ENCODE measurements around the gene OSER1. TPM values are rescaled to one million over a fixed set of nuclear protein-coding genes. Genes with fewer than 3 reads are reported as not detected.
"Not testable (repeated sequence)": the region's sequence is repeated elsewhere in the genome, so short reads cannot be mapped to it uniquely, and the experiment has no call there.

The OSER1 gene
- total and polyA plus RNA-seq, 2 donors = 32.7 to 35.8 TPM

- WGBS = 97% methylated on average over 2 of the region's 2 CpGs
- DNase-seq (ENCODE audit: extremely low spot score) = no peak
- Histone ChIP-seq H3K27ac (ENCODE audit: low read depth) (no peak overlapping the region), H3K4me3 (ENCODE audit: low read depth, low read length) (no peak overlapping the region), H3K4me1 (ENCODE audit: insufficient read depth) (no peaks in the 10 kb centered on the region), H3K36me3 (ENCODE audit: insufficient read depth) (no peaks in the 10 kb centered on the region)
Measured at GRCh38 chr20:44235702-44236101, 25.1 kb upstream of the OSER1 start.

GRCh38 chr20:44234566-44235317 lies 24.2 kb upstream of the OSER1 start:
- Histone ChIP-seq H3K4me1 (ENCODE audit: insufficient read depth) (no peaks in the 10 kb centered on the region), H3K27ac (ENCODE audit: low read depth) (no peak overlapping the region), H3K36me3 (ENCODE audit: insufficient read depth) (no peaks in the 10 kb centered on the region), H3K4me3 (ENCODE audit: low read depth, low read length) (no peak overlapping the region)
- WGBS = 85% methylated on average over 14 of the region's 14 CpGs
- DNase-seq (ENCODE audit: extremely low spot score) = no peak

- Histone ChIP-seq H3K4me1 (ENCODE audit: insufficient read depth) (no peaks in the 10 kb centered on the region), H3K36me3 (ENCODE audit: insufficient read depth) (no peaks in the 10 kb centered on the region), H3K4me3 (ENCODE audit: low read depth, low read length) (no peak overlapping the region), H3K27ac (ENCODE audit: low read depth) (no peak overlapping the region)
- DNase-seq (ENCODE audit: extremely low spot score) = no peak
- 89% methylated on average over 6 of the region's 6 CpGs for WGBS
Measured at GRCh38 chr20:44233436-44234016, 23.0 kb upstream of the OSER1 start.

GRCh38 chr20:44232469-44232856 lies 21.9 kb upstream of the OSER1 start:
- H3K36me3 ChIP-seq (ENCODE audit: insufficient read depth); H3K27ac ChIP-seq (ENCODE audit: low read depth); H3K4me3 ChIP-seq (ENCODE audit: low read depth, low read length); DNase-seq (ENCODE audit: extremely low spot score); H3K4me1 ChIP-seq (ENCODE audit: insufficient read depth): not testable (repeated sequence)
- 83% methylated on average over 4 of the region's 4 CpGs for WGBS

- Histone ChIP-seq H3K4me1 (ENCODE audit: insufficient read depth) (no peaks in the 10 kb centered on the region), H3K27ac (ENCODE audit: low read depth) (no peak overlapping the region), H3K36me3 (ENCODE audit: insufficient read depth) (no peaks in the 10 kb centered on the region), H3K4me3 (ENCODE audit: low read depth, low read length) (no peak overlapping the region)
- 66% methylated on average over 10 of the region's 10 CpGs for WGBS
- DNase-seq (ENCODE audit: extremely low spot score) = no peak
Measured at GRCh38 chr20:44231713-44232468, 21.3 kb upstream of the OSER1 start.

GRCh38 chr20:44231193-44231592 lies 20.6 kb upstream of the OSER1 start:
- no peak overlapping the region for H3K27ac ChIP-seq (ENCODE audit: low read depth)
- 79% methylated on average over 7 of the region's 7 CpGs for WGBS
- no peak for DNase-seq (ENCODE audit: extremely low spot score)
- no peak overlapping the region for H3K4me3 ChIP-seq (ENCODE audit: low read depth, low read length)
- no peaks in the 10 kb centered on the region for H3K36me3 ChIP-seq (ENCODE audit: insufficient read depth)
- H3K4me1 ChIP-seq (ENCODE audit: insufficient read depth) = no peaks in the 10 kb centered on the region

GRCh38 chr20:44228465-44229258 lies 18.1 kb upstream of the OSER1 start:
- H3K27ac ChIP-seq (ENCODE audit: low read depth) = no peak overlapping the region
- H3K4me3 ChIP-seq (ENCODE audit: low read depth, low read length) = no peak overlapping the region
- DNase-seq (ENCODE audit: extremely low spot score) = no peak
- H3K36me3 ChIP-seq (ENCODE audit: insufficient read depth) = no peaks in the 10 kb centered on the region
- 70% methylated on average over 17 of the region's 17 CpGs for WGBS
- no peaks in the 10 kb centered on the region for H3K4me1 ChIP-seq (ENCODE audit: insufficient read depth)

- no peak overlapping the region for H3K27ac ChIP-seq (ENCODE audit: low read depth)
- no peak for DNase-seq (ENCODE audit: extremely low spot score)
- WGBS = 89% methylated on average over 5 of the region's 5 CpGs
- no peaks in the 10 kb centered on the region for H3K4me1 ChIP-seq (ENCODE audit: insufficient read depth)
- no peak overlapping the region for H3K4me3 ChIP-seq (ENCODE audit: low read depth, low read length)
- no peaks in the 10 kb centered on the region for H3K36me3 ChIP-seq (ENCODE audit: insufficient read depth)
Measured at GRCh38 chr20:44224637-44225036, 14.1 kb upstream of the OSER1 start.

GRCh38 chr20:44223721-44224120 lies 13.2 kb upstream of the OSER1 start:
- Histone ChIP-seq H3K4me1 (ENCODE audit: insufficient read depth) (no peaks in the 10 kb centered on the region), H3K36me3 (ENCODE audit: insufficient read depth) (no peaks in the 10 kb centered on the region), H3K4me3 (ENCODE audit: low read depth, low read length) (no peak overlapping the region), H3K27ac (ENCODE audit: low read depth) (no peak overlapping the region)
- DNase-seq (ENCODE audit: extremely low spot score) = no peak
- 81% methylated on average over 5 of the region's 5 CpGs for WGBS

- Histone ChIP-seq H3K27ac (ENCODE audit: low read depth) (no peak overlapping the region), H3K4me1 (ENCODE audit: insufficient read depth) (no peaks in the 10 kb centered on the region), H3K36me3 (ENCODE audit: insufficient read depth) (no peaks in the 10 kb centered on the region), H3K4me3 (ENCODE audit: low read depth, low read length) (no peak overlapping the region)
- no peak for DNase-seq (ENCODE audit: extremely low spot score)
- WGBS = 56% methylated on average over 7 of the region's 7 CpGs
Measured at GRCh38 chr20:44222633-44223368, 12.2 kb upstream of the OSER1 start.

GRCh38 chr20:44222027-44222426 lies 11.5 kb upstream of the OSER1 start:
- Histone ChIP-seq H3K4me1 (ENCODE audit: insufficient read depth) (no peaks in the 10 kb centered on the region), H3K27ac (ENCODE audit: low read depth) (no peak overlapping the region), H3K4me3 (ENCODE audit: low read depth, low read length) (no peak overlapping the region), H3K36me3 (ENCODE audit: insufficient read depth) (no peaks in the 10 kb centered on the region)
- DNase-seq (ENCODE audit: extremely low spot score) = no peak
- 97% methylated on average over 5 of the region's 5 CpGs for WGBS

- Histone ChIP-seq H3K4me3 (ENCODE audit: low read depth, low read length) (no peak overlapping the region), H3K27ac (ENCODE audit: low read depth) (no peak overlapping the region), H3K36me3 (ENCODE audit: insufficient read depth) (no peaks in the 10 kb centered on the region), H3K4me1 (ENCODE audit: insufficient read depth) (no peaks in the 10 kb centered on the region)
- 94% methylated on average over 3 of the region's 3 CpGs for WGBS
- no peak for DNase-seq (ENCODE audit: extremely low spot score)
Measured at GRCh38 chr20:44221368-44221954, 10.9 kb upstream of the OSER1 start.

GRCh38 chr20:44219791-44220190 lies 9.2 kb upstream of the OSER1 start:
- Histone ChIP-seq H3K36me3 (ENCODE audit: insufficient read depth) (no peaks in the 10 kb centered on the region), H3K4me3 (ENCODE audit: low read depth, low read length) (no peak overlapping the region), H3K4me1 (ENCODE audit: insufficient read depth) (no peaks in the 10 kb centered on the region), H3K27ac (ENCODE audit: low read depth) (no peak overlapping the region)
- DNase-seq (ENCODE audit: extremely low spot score) = no peak
- 57% methylated on average over 6 of the region's 6 CpGs for WGBS
